ENCODE measurements around the gene SASH1. TPM values are rescaled to one million over a fixed set of nuclear protein-coding genes. Genes with fewer than 3 reads are reported as not detected.

SASH1 gene
- total and polyA plus RNA-seq, 9 of the 15 experiments (the other 6 are each of a cell fraction or from before 2014, with no cell fraction given) = 0.35 to 3.5 (median 1.6) TPM

DNA sequence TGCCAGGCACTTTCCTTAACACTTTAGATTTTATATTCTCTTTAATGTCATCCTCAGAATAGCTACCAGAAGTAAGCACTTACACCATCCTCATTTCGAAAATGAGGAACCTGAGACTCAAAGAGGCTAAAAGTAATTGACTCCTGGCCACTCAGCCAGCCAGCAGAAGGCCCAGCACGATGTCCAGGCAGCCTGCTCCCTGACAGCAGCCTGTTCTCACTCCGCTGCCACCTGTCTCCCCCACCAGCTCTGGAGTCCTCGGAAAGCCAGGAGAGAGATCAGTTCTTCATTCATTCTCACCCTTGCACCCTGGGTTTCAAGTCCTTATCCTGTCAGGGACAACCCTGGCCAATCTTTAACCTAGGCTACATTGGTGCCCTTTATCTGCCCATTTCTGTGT, 174.0 kb downstream of the SASH1 start:
- TF ChIP-seq ZNF184 (CRISPR knock-in tag; IDR thresholded peaks at IDR 0.05) (no peak), BRD4 (IDR thresholded peaks at IDR 0.05) (no peak)
- TF ChIP-seq, protein P1, sequence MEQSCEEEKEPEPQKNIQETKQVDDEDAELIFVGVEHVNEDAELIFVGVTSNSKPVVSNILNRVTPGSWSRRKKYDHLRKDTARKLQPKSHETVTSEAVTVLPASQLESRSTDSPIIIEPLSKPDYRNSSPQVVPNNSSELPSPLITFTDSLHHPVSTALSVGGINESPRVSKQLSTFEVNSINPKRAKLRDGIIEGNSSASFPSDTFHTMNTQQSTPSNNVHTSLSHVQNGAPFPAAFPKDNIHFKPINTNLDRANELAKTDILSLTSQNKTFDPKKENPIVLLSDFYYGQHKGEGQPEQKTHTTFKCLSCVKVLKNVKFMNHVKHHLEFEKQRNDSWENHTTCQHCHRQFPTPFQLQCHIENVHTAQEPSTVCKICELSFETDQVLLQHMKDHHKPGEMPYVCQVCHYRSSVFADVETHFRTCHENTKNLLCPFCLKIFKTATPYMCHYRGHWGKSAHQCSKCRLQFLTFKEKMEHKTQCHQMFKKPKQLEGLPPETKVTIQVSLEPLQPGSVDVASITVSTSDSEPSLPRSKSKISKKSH (CRISPR knock-in tag; IDR thresholded peaks at IDR 0.05) = no peak
- TF ChIP-seq, protein P2, sequence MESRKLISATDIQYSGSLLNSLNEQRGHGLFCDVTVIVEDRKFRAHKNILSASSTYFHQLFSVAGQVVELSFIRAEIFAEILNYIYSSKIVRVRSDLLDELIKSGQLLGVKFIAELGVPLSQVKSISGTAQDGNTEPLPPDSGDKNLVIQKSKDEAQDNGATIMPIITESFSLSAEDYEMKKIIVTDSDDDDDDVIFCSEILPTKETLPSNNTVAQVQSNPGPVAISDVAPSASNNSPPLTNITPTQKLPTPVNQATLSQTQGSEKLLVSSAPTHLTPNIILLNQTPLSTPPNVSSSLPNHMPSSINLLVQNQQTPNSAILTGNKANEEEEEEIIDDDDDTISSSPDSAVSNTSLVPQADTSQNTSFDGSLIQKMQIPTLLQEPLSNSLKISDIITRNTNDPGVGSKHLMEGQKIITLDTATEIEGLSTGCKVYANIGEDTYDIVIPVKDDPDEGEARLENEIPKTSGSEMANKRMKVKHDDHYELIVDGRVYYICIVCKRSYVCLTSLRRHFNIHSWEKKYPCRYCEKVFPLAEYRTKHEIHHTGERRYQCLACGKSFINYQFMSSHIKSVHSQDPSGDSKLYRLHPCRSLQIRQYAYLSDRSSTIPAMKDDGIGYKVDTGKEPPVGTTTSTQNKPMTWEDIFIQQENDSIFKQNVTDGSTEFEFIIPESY (CRISPR knock-in tag; IDR thresholded peaks at IDR 0.05) = no peak
- POLR2A ChIA-PET = no interaction called here
- Histone ChIP-seq H3K27ac (ENCODE audit: extremely low read depth, low read depth, low read length) (no peak overlapping the region), H3K27me3 (ENCODE audit: control insufficient read depth in 2 of 2, insufficient read depth in 2 of 2, low read length in 2 of 2) (peaks cover 26 to 60% of the 10 kb centered on the region in 2 experiments), H3K9me3 (replicated peaks; ENCODE audit: control insufficient read depth, insufficient read depth, low read depth, low read length) (no peaks in the 10 kb centered on the region), H3K4me3 (no peak overlapping the region), H4K20me1 (replicated peaks; ENCODE audit: control insufficient read depth, insufficient read depth, low read length) (peaks cover 5% of the 10 kb centered on the region; the same call in 1 of the 2 replicates), H3K4me1 (replicated peaks in 1 of 2; ENCODE audit: control insufficient read depth in 2 of 2, insufficient read depth in 2 of 2, low read length in 2 of 2) (peaks cover 0 to 4% of the 10 kb centered on the region in 2 experiments; a peak in 1 of 5 replicates), H3K36me3 (ENCODE audit: control insufficient read depth, insufficient read depth, low read length) (no peaks in the 10 kb centered on the region), H2AFZ (ENCODE audit: low read depth, low read length) (no peak overlapping the region), H3K79me2 (ENCODE audit: control insufficient read depth, insufficient read depth, low read length) (no peaks in the 10 kb centered on the region), H3K9ac (ENCODE audit: insufficient read depth in 1 of 2, low read depth in 2 of 2, low read length in 2 of 2) (no peak overlapping the region), H3K9me1 (ENCODE audit: control insufficient read depth, insufficient read depth, low read length) (no peaks in the 10 kb centered on the region), H3K4me2 (ENCODE audit: insufficient read depth, low read length) (no peak overlapping the region)
- CTCF ChIA-PET (ENCODE audit: low intra/inter-chr PET ratio) = no interaction called here
- intact Hi-C loops (cut with micrococcal nuclease) (no loop called here), in situ Hi-C loops (cut with MboI) (no loop called here)
- DNase-seq (ENCODE audit: extremely low read depth in 1 of 4, low spot score in 3 of 4) (no peak), ATAC-seq (no peak), FAIRE-seq (no peak)
- no TSS peak for BruUV-seq (replicated peaks)
- whole genome bisulfite sequencing (ENCODE audit: insufficient coverage, low coverage, missing lambda C conversion rate) = 3% methylated on average over 4 of the region's 4 CpGs
